OCI-LY1 (cell line): ENCODE measurements around the gene CREB5.
A peak's percentile ranks its signal among the peaks of the same experiment; 100 is the strongest.

Experiments
- H2AFZ ChIP-seq: fragments of 200-600 bp; sonication (generic), shearing (Covaris generic); 2 replicates; pipeline ENCODE4 v1.6.0; 2014; ENCODE audit warnings: antibody characterized with exemption, mild to moderate bottlenecking, low read length
- H3F3A ChIP-seq: fragments of 200-600 bp; sonication (generic), shearing (Covaris generic); 2 replicates; pipeline ENCODE4 v1.6.0; 2014; ENCODE audit warnings: mild to moderate bottlenecking, antibody characterized with exemption, low read length, moderate library complexity; ENCODE audit not compliant: insufficient read depth
- H3K27ac ChIP-seq: fragments of 200-600 bp; sonication (generic); 2 replicates; pipeline ENCODE4 v1.5.1; 2014; ENCODE audit warnings: low read length, mixed run types, mild to moderate bottlenecking, low read depth; ENCODE audit not compliant: poor library complexity, severe bottlenecking
- H3K27me3 ChIP-seq: fragments of 200-600 bp; sonication (generic); 2 replicates; pipeline ENCODE4 v1.6.0; 2014; ENCODE audit warnings: antibody characterized with exemption, mild to moderate bottlenecking, low read length, moderate library complexity; ENCODE audit not compliant: insufficient read depth
- H3K36me3 ChIP-seq: fragments of 200-600 bp; sonication (generic); 2 replicates; pipeline ENCODE4 v1.6.1; 2014; ENCODE audit warnings: mild to moderate bottlenecking, antibody characterized with exemption, low read length, moderate library complexity, mixed read lengths; ENCODE audit not compliant: insufficient read depth
- H3K4me1 ChIP-seq: fragments of 200-600 bp; sonication (generic); 2 replicates; pipeline ENCODE4 v1.5.1; 2014; ENCODE audit warnings: mild to moderate bottlenecking, low read length, moderate library complexity; ENCODE audit not compliant: insufficient read depth, severe bottlenecking
- H3K4me2 ChIP-seq: fragments of 200-600 bp; sonication (generic), shearing (Covaris generic); 2 replicates; pipeline ENCODE4 v1.6.1; 2014; ENCODE audit warnings: low read length
- H3K4me3 ChIP-seq: fragments of 200-600 bp; sonication (generic); 2 replicates; pipeline ENCODE4 v1.5.1; 2014; ENCODE audit warnings: low read length, low read depth, mild to moderate bottlenecking, mixed read lengths; ENCODE audit not compliant: poor library complexity, severe bottlenecking
- H3K79me2 ChIP-seq: fragments of 200-600 bp; shearing (Covaris generic); 2 replicates; pipeline ENCODE4 v1.6.1; 2016; ENCODE audit warnings: mixed run types, low read length, mixed read lengths; ENCODE audit not compliant: insufficient read depth
- H3K9ac ChIP-seq: fragments of 200-600 bp; sonication (generic), shearing (Covaris generic); 2 replicates; pipeline ENCODE4 v1.6.1; 2014; ENCODE audit warnings: mild to moderate bottlenecking, low read length, mixed read lengths
- H3K9me2 ChIP-seq: fragments of 200-600 bp; sonication (generic), shearing (Covaris generic); 2 replicates; pipeline ENCODE4 v1.6.1; 2014; ENCODE audit warnings: low read depth, mild to moderate bottlenecking, low read length, mixed read lengths
- H3K9me3 ChIP-seq: fragments of 200-600 bp; shearing (Covaris generic); 2 replicates; pipeline ENCODE4 v1.6.1; 2014; ENCODE audit warnings: low read length, mixed read lengths
- H4K20me1 ChIP-seq: fragments of 200-600 bp; sonication (generic), shearing (Covaris generic); 2 replicates; pipeline ENCODE4 v1.6.0; 2016; ENCODE audit warnings: mild to moderate bottlenecking, low read length; ENCODE audit not compliant: insufficient read depth
- CTCF ChIP-seq: fragments of 200-600 bp; sonication (generic), shearing (Covaris generic); IDR thresholded peaks from 2 replicates; pipeline ENCODE4 v1.5.1; 2017; ENCODE audit warnings: mild to moderate bottlenecking, antibody characterized with exemption, low read length, moderate library complexity, mixed read lengths
- EZH2 ChIP-seq: fragments of 200-600 bp; sonication (generic), shearing (Covaris generic); IDR thresholded peaks from 2 replicates; pipeline ENCODE4 v1.8.0; 2017; ENCODE audit warnings: borderline replicate concordance, mixed run types, mild to moderate bottlenecking, antibody characterized with exemption, low read length, moderate library complexity, mixed read lengths

Gene CREB5

GRCh38 chr7:28481091-28481926 is 69.0 kb downstream of the CREB5 start:
- Histone ChIP-seq H3K9me2 (no peaks in the 10 kb centered on the region), H3K9me3 (no peaks in the 10 kb centered on the region), H3K4me3 (no peak overlapping the region), H3F3A (no peaks in the 10 kb centered on the region), H3K9ac (no peak overlapping the region), H3K4me2 (peak overlapping the region; percentile 7; the same call in 1 of the 2 replicates), H2AFZ (peak overlapping the region; percentile 17; the same call in 1 of the 2 replicates), H3K79me2 (no peaks in the 10 kb centered on the region), H3K27me3 (0 out of 2 replicates have a peak, but pooled peaks cover 4% of the 10 kb centered on the region), H3K27ac (no peak overlapping the region), H3K4me1 (peaks cover 14% of the 10 kb centered on the region), H3K36me3 (no peaks in the 10 kb centered on the region), H4K20me1 (no peaks in the 10 kb centered on the region)
- TF ChIP-seq CTCF (no peak), EZH2 (no peak)

GRCh38 chr7:28483112-28483511 is 70.8 kb downstream of the CREB5 start:
- 0 out of 2 replicates have a peak, but pooled peaks cover 4% of the 10 kb centered on the region for H3K27me3 ChIP-seq
- H3K9ac ChIP-seq = no peak overlapping the region
- TF ChIP-seq CTCF = no peak
- TF ChIP-seq EZH2 = no peak
- H3K4me1 ChIP-seq = peaks cover 14% of the 10 kb centered on the region
- no peaks in the 10 kb centered on the region for H3F3A ChIP-seq
- H3K9me2 ChIP-seq = no peaks in the 10 kb centered on the region
- H3K9me3 ChIP-seq = no peaks in the 10 kb centered on the region
- H3K79me2 ChIP-seq = no peaks in the 10 kb centered on the region
- no peaks in the 10 kb centered on the region for H4K20me1 ChIP-seq
- no peak overlapping the region for H3K27ac ChIP-seq
- H2AFZ ChIP-seq = no peak overlapping the region
- no peak overlapping the region for H3K4me3 ChIP-seq
- no peaks in the 10 kb centered on the region for H3K36me3 ChIP-seq
- no peak overlapping the region for H3K4me2 ChIP-seq

- Histone ChIP-seq H3K36me3 (no peaks in the 10 kb centered on the region), H4K20me1 (no peaks in the 10 kb centered on the region), H3K9me2 (no peaks in the 10 kb centered on the region), H3F3A (no peaks in the 10 kb centered on the region), H3K4me2 (no peak overlapping the region), H3K9ac (no peak overlapping the region), H3K79me2 (no peaks in the 10 kb centered on the region), H2AFZ (no peak overlapping the region), H3K4me3 (no peak overlapping the region), H3K27me3 (0 out of 2 replicates have a peak, but pooled peaks cover 4% of the 10 kb centered on the region), H3K9me3 (no peaks in the 10 kb centered on the region), H3K27ac (no peak overlapping the region), H3K4me1 (peaks cover 14% of the 10 kb centered on the region)
- TF ChIP-seq CTCF = no peak
- TF ChIP-seq EZH2 = no peak
Measured at GRCh38 chr7:28483908-28484605, 71.7 kb downstream of the CREB5 start.
